Mesodermal cell (in vitro differentiated cells): Measurements from ENCODE around the gene FAM240A.

ENCODE experiments used
- H3K27ac ChIP-seq: 2 replicates; pipeline ENCODE4 v1.7.0; 2013; ENCODE audit warnings: mild to moderate bottlenecking, low read depth, low read length, moderate library complexity; ENCODE audit not compliant: severe bottlenecking
- H3K36me3 ChIP-seq: 2 replicates; pipeline ENCODE4 v1.7.1; 2013; ENCODE audit warnings: mild to moderate bottlenecking, low read length, moderate library complexity; ENCODE audit not compliant: control insufficient read depth, insufficient read depth
- H3K4me1 ChIP-seq: one replicate; pipeline ENCODE4 v1.7.1; 2013; ENCODE audit warnings: mild to moderate bottlenecking, low read length; ENCODE audit not compliant: insufficient read depth, control insufficient read depth, poor library complexity, severe bottlenecking
- H3K4me3 ChIP-seq: 2 replicates; pipeline ENCODE4 v1.7.0; 2013; ENCODE audit warnings: low read length, control low read depth, mild to moderate bottlenecking; ENCODE audit not compliant: insufficient read depth, poor library complexity, severe bottlenecking; ENCODE audit errors: extremely low read depth
- H3K9me3 ChIP-seq: 2 replicates; pipeline ENCODE4 v1.7.1; 2013; ENCODE audit warnings: mild to moderate bottlenecking, low read length, moderate library complexity; ENCODE audit not compliant: control insufficient read depth
- WGBS, 2 experiments: methylation state at CpG; one replicate each; pipeline ENCODE4 v1.1.5; 2013; ENCODE audit warnings: missing lambda C conversion rate in 2 of 2; ENCODE audit not compliant: insufficient coverage in 2 of 2; 5-methylcytosine and 5-hydroxymethylcytosine counted together

The FAM240A gene

GRCh38 chr3:46651084-46651483 lies 38.8 kb downstream of the FAM240A start:
- H3K27ac ChIP-seq, result no peak overlapping the region
- no peak overlapping the region for H3K4me3 ChIP-seq
- H3K9me3 ChIP-seq, result peaks cover 5% of the 10 kb centered on the region
- WGBS, 2 experiments, result no CpG with 5 or more reads among the region's 1 CpG
- no peaks in the 10 kb centered on the region for H3K4me1 ChIP-seq
- no peaks in the 10 kb centered on the region for H3K36me3 ChIP-seq

- Histone ChIP-seq H3K27ac (no peak overlapping the region), H3K9me3 (peaks cover 5% of the 10 kb centered on the region), H3K4me3 (no peak overlapping the region), H3K4me1 (no peaks in the 10 kb centered on the region), H3K36me3 (no peaks in the 10 kb centered on the region)
- 87 to 98% methylated on average over 3 to 5 of the region's 6 CpGs for WGBS, 2 experiments
Observed at GRCh38 chr3:46655271-46655670, 42.9 kb downstream of the FAM240A start.

- Histone ChIP-seq H3K36me3 (no peaks in the 10 kb centered on the region), H3K9me3 (peaks cover 3% of the 10 kb centered on the region), H3K4me1 (no peaks in the 10 kb centered on the region), H3K4me3 (no peak overlapping the region), H3K27ac (no peak overlapping the region)
- WGBS, 2 experiments, result 81 to 89% methylated on average over 7 to 8 of the region's 9 CpGs
Observed at GRCh38 chr3:46656778-46657556, 44.6 kb downstream of the FAM240A start.

GRCh38 chr3:46659285-46659684 lies 47.0 kb downstream of the FAM240A start:
- 78 to 84% methylated on average over 8 of the region's 8 CpGs for WGBS, 2 experiments
- H3K9me3 ChIP-seq, result no peaks in the 10 kb centered on the region
- H3K36me3 ChIP-seq, result no peaks in the 10 kb centered on the region
- H3K4me3 ChIP-seq, result no peak overlapping the region
- H3K4me1 ChIP-seq, result no peaks in the 10 kb centered on the region
- H3K27ac ChIP-seq, result no peak overlapping the region

- Histone ChIP-seq H3K4me1 (no peaks in the 10 kb centered on the region), H3K27ac (no peak overlapping the region), H3K4me3 (no peak overlapping the region), H3K36me3 (no peaks in the 10 kb centered on the region), H3K9me3 (no peaks in the 10 kb centered on the region)
- WGBS, 2 experiments, result 81 to 83% methylated on average over 6 of the region's 6 CpGs
Observed at GRCh38 chr3:46660003-46660402, 47.7 kb downstream of the FAM240A start.

GRCh38 chr3:46660543-46661523 lies 48.5 kb downstream of the FAM240A start:
- H3K36me3 ChIP-seq, result no peaks in the 10 kb centered on the region
- H3K27ac ChIP-seq, result no peak overlapping the region
- WGBS, 2 experiments, result 49 to 64% methylated on average over 6 to 7 of the region's 9 CpGs
- H3K4me3 ChIP-seq, result no peak overlapping the region
- H3K9me3 ChIP-seq, result no peaks in the 10 kb centered on the region
- H3K4me1 ChIP-seq, result no peaks in the 10 kb centered on the region

- no peaks in the 10 kb centered on the region for H3K36me3 ChIP-seq
- WGBS, 2 experiments, result 68 to 76% methylated on average over 9 to 13 of the region's 15 CpGs
- no peak overlapping the region for H3K27ac ChIP-seq
- no peak overlapping the region for H3K4me3 ChIP-seq
- H3K9me3 ChIP-seq, result no peaks in the 10 kb centered on the region
- no peaks in the 10 kb centered on the region for H3K4me1 ChIP-seq
Observed at GRCh38 chr3:46661776-46662766, 49.7 kb downstream of the FAM240A start.

GRCh38 chr3:46662771-46663551 lies 50.6 kb downstream of the FAM240A start:
- Histone ChIP-seq H3K4me3 (no peak overlapping the region), H3K36me3 (no peaks in the 10 kb centered on the region), H3K9me3 (no peaks in the 10 kb centered on the region), H3K4me1 (no peaks in the 10 kb centered on the region), H3K27ac (no peak overlapping the region)
- WGBS, 2 experiments, result 88 to 89% methylated on average over 16 to 17 of the region's 17 CpGs

GRCh38 chr3:46663591-46664135 lies 51.3 kb downstream of the FAM240A start:
- Histone ChIP-seq H3K36me3 (no peaks in the 10 kb centered on the region), H3K4me1 (no peaks in the 10 kb centered on the region), H3K27ac (no peak overlapping the region), H3K4me3 (no peak overlapping the region), H3K9me3 (no peaks in the 10 kb centered on the region)
- WGBS, 2 experiments, result 82% methylated on average over 8 of the region's 8 CpGs
